Prostate gland (tissue), 2 donors: ENCODE results near the gene THSD4.

Experiments used
- CTCF ChIP-seq, 4 experiments: fragments of 200-600 bp in 2 of 4; fragments of 450-650 bp in 2 of 4; sonication (generic) in 2 of 4; IDR thresholded peaks; 1 replicate in 3 of 4; 2 replicates in 1 of 4; pipeline ENCODE4 v1.5.1; 2016 to 2019; ENCODE audit warnings: antibody characterized with exemption in 4 of 4, mild to moderate bottlenecking in 2 of 4, moderate library complexity in 2 of 4
- POLR2A ChIP-seq: fragments of 450-650 bp; IDR thresholded peaks from one replicate; pipeline ENCODE4 v1.6.1; 2016; ENCODE audit warnings: antibody characterized with exemption, mild to moderate bottlenecking
- POLR2AphosphoS5 ChIP-seq: sonication (generic); formaldehyde crosslinking; IDR thresholded peaks from one replicate; pipeline ENCODE4 v1.6.1; 2017; ENCODE audit warnings: antibody characterized with exemption

DNA sequence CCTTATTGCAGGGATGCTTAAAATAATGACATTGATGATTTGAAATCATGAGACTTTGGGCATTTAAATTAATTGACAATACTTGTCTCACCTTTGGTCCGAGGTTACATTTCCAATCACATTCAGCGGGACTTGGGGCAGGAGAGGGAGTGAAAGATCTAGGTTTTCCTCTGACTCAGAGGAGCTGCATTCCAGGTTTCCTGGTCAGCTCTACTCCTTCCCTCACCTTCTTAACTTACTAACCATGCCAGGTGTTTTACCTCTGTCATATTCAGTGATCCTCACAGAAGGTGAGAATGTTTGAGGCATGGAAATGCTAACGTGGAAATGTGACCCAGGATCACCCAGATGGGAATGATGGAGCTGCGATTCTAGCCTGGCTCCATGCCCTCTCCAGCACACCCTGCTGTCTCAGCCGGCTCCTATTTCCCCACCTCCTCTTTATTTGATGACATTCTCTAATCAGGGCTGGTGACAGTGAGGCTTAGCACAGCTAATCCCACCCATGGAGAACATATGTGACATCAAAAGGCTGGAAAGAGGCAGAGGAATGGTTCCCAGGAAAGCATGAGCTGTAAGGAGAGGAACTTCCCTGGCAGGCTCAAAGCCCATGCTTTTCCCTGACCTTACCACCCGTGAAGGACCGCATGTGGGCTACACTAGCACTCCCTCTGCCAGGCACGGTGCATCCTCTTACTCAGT, 38.7 kb downstream of the THSD4 start:
- no peak for TF ChIP-seq CTCF (IDR thresholded peaks at IDR 0.05)
- no peak for TF ChIP-seq POLR2A
- no peak for TF ChIP-seq POLR2AphosphoS5
